Prostate gland (tissue), 2 donors: ENCODE results near the gene KRT39.

ENCODE experiments used
- CTCF ChIP-seq, 4 experiments: fragments of 200-600 bp in 2 of 4; fragments of 450-650 bp in 2 of 4; sonication (generic) in 2 of 4; IDR thresholded peaks; 1 replicate in 3 of 4; 2 replicates in 1 of 4; pipeline ENCODE4 v1.5.1; 2016 to 2019; ENCODE audit warnings: antibody characterized with exemption in 4 of 4, mild to moderate bottlenecking in 2 of 4, moderate library complexity in 2 of 4
- POLR2AphosphoS5 ChIP-seq: sonication (generic); formaldehyde crosslinking; IDR thresholded peaks from one replicate; pipeline ENCODE4 v1.6.1; 2017; ENCODE audit warnings: antibody characterized with exemption

GRCh38 chr17:40962059-40962561, 4.6 kb downstream of the KRT39 start:
- no peak for TF ChIP-seq CTCF (IDR thresholded peaks at IDR 0.05)
- no peak for TF ChIP-seq POLR2AphosphoS5
